ENCODE measurements around the gene MUC4. TPM values are rescaled to one million over a fixed set of nuclear protein-coding genes. Genes with fewer than 3 reads are reported as not detected.
A peak's percentile ranks its signal among the peaks of the same experiment; 100 is the strongest.

Gene MUC4
- total and polyA plus RNA-seq, 8 donors = 0.04 to 0.59 (median 0.14) TPM

- intact Hi-C loops (cut with DNase I) = no loop called here
- no peak overlapping the region for H3K27ac ChIP-seq
- H3K4me3 ChIP-seq = no peak overlapping the region
- no peaks in the 10 kb centered on the region for H3K27me3 ChIP-seq
- DNase-seq (peak in 1 of 6 donors; percentile 40), FAIRE-seq (no peak), ATAC-seq (no peak)
- no peaks in the 10 kb centered on the region for H3K36me3 ChIP-seq
- no peaks in the 10 kb centered on the region for H3K9me3 ChIP-seq
- 77 to 82% methylated on average over 15 of the region's 15 CpGs for WGBS, 2 donors
- H3K4me1 ChIP-seq = peaks cover 0 to 6% (median 0%) of the 10 kb centered on the region in 3 donors
- no peak for TF ChIP-seq CTCF (IDR thresholded peaks at IDR 0.05)
Measured at GRCh38 chr3:195856410-195857084, 44.8 kb upstream of the MUC4 start.

- peak in 1 of 4 donors; percentile 22 for ATAC-seq
- WGBS, 2 donors = 75 to 76% methylated on average over 13 of the region's 13 CpGs
- TF ChIP-seq CTCF (IDR thresholded peaks at IDR 0.05) = no peak
- Histone ChIP-seq H3K27ac (no peak overlapping the region), H3K9me3 (no peaks in the 10 kb centered on the region), H3K36me3 (no peaks in the 10 kb centered on the region), H3K4me1 (peaks cover 0 to 6% (median 0%) of the 10 kb centered on the region in 3 donors), H3K27me3 (no peaks in the 10 kb centered on the region), H3K4me3 (no peak overlapping the region)
- intact Hi-C loops (cut with DNase I) = no loop called here
- no peak for FAIRE-seq
- peak in 1 of 6 donors; percentile 8 for DNase-seq
Measured at GRCh38 chr3:195855471-195856409, 44.0 kb upstream of the MUC4 start.

GRCh38 chr3:195854628-195855294 is 43.0 kb upstream of the MUC4 start:
- H3K4me1 ChIP-seq = peaks cover 0 to 6% (median 0%) of the 10 kb centered on the region in 3 donors
- no peak for TF ChIP-seq CTCF (IDR thresholded peaks at IDR 0.05)
- WGBS, 2 donors = 45 to 48% methylated on average over 9 of the region's 9 CpGs
- no peaks in the 10 kb centered on the region for H3K27me3 ChIP-seq
- DNase-seq = peak in 2 of 6 donors; percentile 21 to 35
- H3K36me3 ChIP-seq = no peaks in the 10 kb centered on the region
- intact Hi-C loops (cut with DNase I) = no loop called here
- FAIRE-seq = no peak
- no peak overlapping the region for H3K4me3 ChIP-seq
- no peak overlapping the region for H3K27ac ChIP-seq
- ATAC-seq = peak in 3 of 4 donors; percentile 13 to 51 (median 31)
- H3K9me3 ChIP-seq = no peaks in the 10 kb centered on the region

- FAIRE-seq = no peak
- no peak overlapping the region for H3K27ac ChIP-seq
- WGBS, 2 donors = 86 to 91% methylated on average over 14 of the region's 14 CpGs
Measured at GRCh38 chr3:195853996-195854395, 42.3 kb upstream of the MUC4 start.

More at GRCh38 chr3:195853996-195854395, 42.3 kb upstream of the MUC4 start:
- no peaks in the 10 kb centered on the region for H3K27me3 ChIP-seq
- ATAC-seq = no peak
- no peaks in the 10 kb centered on the region for H3K36me3 ChIP-seq
- no peak for TF ChIP-seq CTCF (IDR thresholded peaks at IDR 0.05)
- H3K4me1 ChIP-seq = peaks cover 0 to 2% (median 0%) of the 10 kb centered on the region in 3 donors
- DNase-seq = no peak
- H3K9me3 ChIP-seq = no peaks in the 10 kb centered on the region
- H3K4me3 ChIP-seq = no peak overlapping the region
- intact Hi-C loops (cut with DNase I) = no loop called here
